H1 (cell line): Measurements from ENCODE around the gene ATP1A3. TPM values are rescaled to one million over a fixed set of nuclear protein-coding genes. Genes with fewer than 3 reads are reported as not detected.

Experiments used
- CTCF ChIA-PET: fragments of 300-600 bp; sonication (Branson Sonifier 250); formaldehyde crosslinking; loops from one replicate; lab custom pipeline; 2021; ENCODE audit not compliant: partially characterized antibody; lab: Charles Lee
- POLR2A ChIA-PET: fragments of 300-600 bp; sonication (Branson Sonifier 250); formaldehyde crosslinking; loops from one replicate; lab custom pipeline; 2021; ENCODE audit warnings: inconsistent platforms; ENCODE audit not compliant: partially characterized antibody; lab: Charles Lee
- DNase-seq, 2 experiments: peaks; one replicate each; pipeline versions ENCODE4 v3.0.0 to v3.0.0-alpha.2; 2010 to 2022; ENCODE audit warnings: low spot score in 2 of 2, low read depth in 1 of 2, mixed read lengths in 1 of 2
- FAIRE-seq: peaks from 2 replicates; lab custom pipeline; 2011; peaks lifted over from hg19 to GRCh38; lab: Jason Lieb, UNC
- H2AFZ ChIP-seq: 2 replicates; pipeline ENCODE4 v1.8.1; 2012; ENCODE audit warnings: low read length, inconsistent platforms
- H2AK5ac ChIP-seq: 2 replicates; pipeline ENCODE4 v1.6.1; 2013; ENCODE audit warnings: low read depth, low read length
- H2BK120ac ChIP-seq: replicated peaks from 2 replicates; pipeline ENCODE3; 2013; ENCODE audit warnings: low read depth, low read length, inconsistent platforms
- H2BK12ac ChIP-seq: 2 replicates; pipeline ENCODE4 v1.6.1; 2013; ENCODE audit warnings: low read depth, low read length
- H2BK15ac ChIP-seq: 2 replicates; pipeline ENCODE4 v1.6.1; 2013; ENCODE audit warnings: low read length
- H2BK20ac ChIP-seq: 2 replicates; pipeline ENCODE4 v1.6.1; 2013; ENCODE audit warnings: low read length
- H2BK5ac ChIP-seq: 2 replicates; pipeline ENCODE4 v1.6.1; 2013; ENCODE audit warnings: low read depth, low read length
- H3K14ac ChIP-seq: 2 replicates; pipeline ENCODE4 v1.6.1; 2013; ENCODE audit warnings: inconsistent platforms; ENCODE audit not compliant: insufficient read length
- H3K18ac ChIP-seq: 2 replicates; pipeline ENCODE4 v1.6.1; 2013; ENCODE audit warnings: low read length; ENCODE audit errors: extremely low read depth
- H3K23ac ChIP-seq: 2 replicates; pipeline ENCODE4 v1.6.1; 2013; ENCODE audit warnings: inconsistent platforms; ENCODE audit not compliant: insufficient read length
- H3K23me2 ChIP-seq: 2 replicates; pipeline ENCODE4 v1.6.1; 2013; ENCODE audit warnings: low read depth, low read length
- H3K27ac ChIP-seq: 2 replicates; pipeline ENCODE4 v1.6.1; 2011; ENCODE audit warnings: low read depth, low read length, inconsistent platforms
- H3K27me3 ChIP-seq, 4 experiments: replicated peaks in 1 of 4; 1 replicate in 1 of 4; 2 replicates in 3 of 4; pipeline versions ENCODE4 v1.6.1 to v1.8.1; 2011 to 2013; ENCODE audit warnings: low read length in 3 of 4, mild to moderate bottlenecking in 3 of 4, inconsistent platforms in 2 of 4, mixed read lengths in 2 of 4, moderate library complexity in 1 of 4; ENCODE audit not compliant: control insufficient read depth in 3 of 4, insufficient read depth in 3 of 4; ENCODE audit errors: extremely low read depth in 1 of 4
- H3K36me3 ChIP-seq, 4 experiments: 2 replicates each; pipeline versions ENCODE4 v1.6.1 to v1.8.1; 2011 to 2013; ENCODE audit warnings: mild to moderate bottlenecking in 4 of 4, low read length in 3 of 4, moderate library complexity in 2 of 4, control low read depth in 1 of 4, inconsistent platforms in 1 of 4; ENCODE audit not compliant: insufficient read depth in 4 of 4, control insufficient read depth in 2 of 4
- H3K4ac ChIP-seq: replicated peaks from 2 replicates; pipeline ENCODE3; 2013; ENCODE audit warnings: low read length, low read depth, mixed read lengths, inconsistent platforms; ENCODE audit not compliant: insufficient read length
- H3K4me1 ChIP-seq, 4 experiments: replicated peaks in 1 of 4; 1 replicate in 1 of 4; 2 replicates in 3 of 4; pipeline versions ENCODE4 v1.6.1 to v1.8.1; 2011 to 2013; ENCODE audit warnings: low read length in 3 of 4, inconsistent platforms in 2 of 4, mixed read lengths in 1 of 4; ENCODE audit not compliant: insufficient read depth in 4 of 4, control insufficient read depth in 3 of 4
- H3K4me2 ChIP-seq, 2 experiments: 2 replicates each; pipeline versions ENCODE4 v1.6.1 to v1.8.1; 2011 to 2013; ENCODE audit warnings: low read depth in 2 of 2, low read length in 2 of 2, control low read depth in 1 of 2, inconsistent platforms in 1 of 2, mild to moderate bottlenecking in 1 of 2; ENCODE audit not compliant: insufficient read depth in 1 of 2
- H3K4me3 ChIP-seq, 4 experiments: fragments of 200-600, 300-600 bp in 1 of 4; sonication (generic), shearing (Covaris generic), sonication (Bioruptor Twin) in 1 of 4; 2 replicates each; pipeline versions ENCODE4 v1.5.1 to v1.8.1; 2011 to 2016; ENCODE audit warnings: low read length in 4 of 4, low read depth in 3 of 4, control low read depth in 2 of 4, inconsistent platforms in 2 of 4, mild to moderate bottlenecking in 2 of 4, mixed read lengths in 1 of 4, moderate library complexity in 1 of 4; ENCODE audit not compliant: insufficient read depth in 2 of 4; ENCODE audit errors: extremely low read depth in 1 of 4
- H3K56ac ChIP-seq: replicated peaks from 2 replicates; pipeline ENCODE3; 2013; ENCODE audit warnings: low read depth, mild to moderate bottlenecking, mixed read lengths, low read length, inconsistent platforms; ENCODE audit not compliant: insufficient read length
- H3K79me1 ChIP-seq: 2 replicates; pipeline ENCODE4 v1.6.1; 2013; ENCODE audit warnings: low read depth, low read length, control low read depth
- H3K79me2 ChIP-seq, 2 experiments: 2 replicates each; pipeline versions ENCODE4 v1.6.1 to v1.8.1; 2012 to 2013; ENCODE audit warnings: low read length in 2 of 2, mild to moderate bottlenecking in 2 of 2, inconsistent platforms in 1 of 2; ENCODE audit not compliant: insufficient read depth in 2 of 2, control insufficient read depth in 1 of 2
- H3K9ac ChIP-seq, 4 experiments: replicated peaks in 1 of 4; 1 replicate in 1 of 4; 2 replicates in 3 of 4; pipeline versions ENCODE4 v1.6.1 to v1.8.1; 2011 to 2013; ENCODE audit warnings: low read depth in 3 of 4, low read length in 3 of 4, control low read depth in 2 of 4, mild to moderate bottlenecking in 2 of 4, moderate library complexity in 2 of 4, inconsistent platforms in 1 of 4; ENCODE audit errors: extremely low read depth in 1 of 4
- H3K9me3 ChIP-seq, 2 experiments: 2 replicates each; pipeline versions ENCODE4 v1.6.1 to v1.8.1; 2012 to 2013; ENCODE audit warnings: mild to moderate bottlenecking in 2 of 2, moderate library complexity in 2 of 2, control low read depth in 1 of 2, inconsistent platforms in 1 of 2, low read depth in 1 of 2, low read length in 1 of 2, mixed read lengths in 1 of 2; ENCODE audit not compliant: insufficient read depth in 2 of 2
- H4K20me1 ChIP-seq, 2 experiments: replicated peaks in 1 of 2; 2 replicates each; pipeline versions ENCODE3 to v1.8.1; 2011 to 2013; ENCODE audit warnings: inconsistent platforms in 2 of 2, low read length in 2 of 2, mild to moderate bottlenecking in 1 of 2; ENCODE audit not compliant: insufficient read depth in 2 of 2, control insufficient read depth in 1 of 2
- H4K5ac ChIP-seq: 2 replicates; pipeline ENCODE4 v1.6.1; 2013; ENCODE audit warnings: low read length, low read depth, mixed read lengths, inconsistent platforms; ENCODE audit not compliant: insufficient read length
- H4K8ac ChIP-seq: 2 replicates; pipeline ENCODE4 v1.8.0; 2013; ENCODE audit warnings: mild to moderate bottlenecking, moderate library complexity, low read length, inconsistent platforms; ENCODE audit not compliant: insufficient read depth; ENCODE audit errors: extremely low read depth
- H4K91ac ChIP-seq: replicated peaks from 2 replicates; pipeline ENCODE3; 2013; ENCODE audit warnings: low read length, mixed read lengths, inconsistent platforms; ENCODE audit not compliant: insufficient read length
- ASH2L ChIP-seq: fragments of 200-600, 300-600 bp; sonication (generic); IDR thresholded peaks from one replicate; pipeline ENCODE4 v1.7.1; 2017; ENCODE audit warnings: low read length
- BCL11A ChIP-seq, 2 experiments: IDR thresholded peaks; one replicate each; pipeline ENCODE4 v1.6.1; 2011; ENCODE audit warnings: low read depth in 2 of 2, low read length in 2 of 2, mild to moderate bottlenecking in 2 of 2
- CTBP2 ChIP-seq: IDR thresholded peaks from 2 replicates; pipeline ENCODE4 v1.7.0; 2011; ENCODE audit warnings: borderline replicate concordance, mild to moderate bottlenecking, moderate library complexity, mixed read lengths, low read length; ENCODE audit not compliant: insufficient read depth, insufficient read length
- FOSL1 ChIP-seq: IDR thresholded peaks from 2 replicates; pipeline ENCODE4 v1.6.1; 2011; ENCODE audit warnings: mild to moderate bottlenecking, low read depth, low read length, moderate library complexity; ENCODE audit not compliant: insufficient read depth
- KDM1A ChIP-seq: fragments of 200-600, 300-600 bp; sonication (generic); IDR thresholded peaks from 2 replicates; pipeline ENCODE4 v1.7.1; 2016; ENCODE audit warnings: mild to moderate bottlenecking, low read length, borderline replicate concordance
- RBBP5 ChIP-seq: IDR thresholded peaks from 2 replicates; pipeline ENCODE4 v1.7.1; 2012; ENCODE audit warnings: low read depth, mild to moderate bottlenecking, inconsistent platforms, low read length, moderate library complexity, borderline replicate concordance
- SIN3A ChIP-seq, 2 experiments: IDR thresholded peaks in 1 of 2; conservative IDR thresholded peaks in 1 of 2; 2 replicates each; pipeline ENCODE4 v1.6.1; 2011 to 2012; ENCODE audit warnings: low read length in 2 of 2, improper control_type of control experiment in 1 of 2, low read depth in 1 of 2, mild to moderate bottlenecking in 1 of 2
- TAF7 ChIP-seq: optimal IDR thresholded peaks from 2 replicates; pipeline ENCODE3; 2011; ENCODE audit warnings: low read depth, mild to moderate bottlenecking, inconsistent platforms, low read length, moderate library complexity, borderline replicate concordance
- WGBS, 2 experiments: shearing (Covaris generic) in 1 of 2; methylation state at CpG; one replicate each; pipeline versions ENCODE4 v1.1.6 to v1.1.7; 2013 to 2015; ENCODE audit warnings: low lambda C conversion rate in 2 of 2, mixed read lengths in 2 of 2, inconsistent platforms in 1 of 2, low coverage in 1 of 2, missing lambda C conversion rate in 1 of 2; ENCODE audit not compliant: insufficient replicate concordance in 2 of 2, insufficient coverage in 1 of 2, insufficient read length in 1 of 2; ENCODE audit errors: extremely low coverage in 1 of 2, missing lambda C conversion rate in 1 of 2; 5-methylcytosine and 5-hydroxymethylcytosine counted together
- polyA plus RNA-seq, 7 experiments: library from polyadenylated mRNA; depleted of rRNA in 3 of 7; stranded (reverse) in 5 of 7; unstranded in 2 of 7; fragments of >200 nt in 5 of 7; fragments of 200-250 nt in 2 of 7; gene quantifications; 1 replicate in 5 of 7; 2 replicates in 1 of 7; 4 replicates in 1 of 7; pipeline versions ENCODE4 v1.2.1 to v1.2.3, GENCODE V29; 2011 to 2013; ENCODE audit warnings: missing spikeins in 2 of 7, mixed read lengths in 2 of 7
- total RNA-seq: library from RNA; stranded (reverse); fragmentation: NEBNext Ultra II Directional; extraction: Animal tissue kit (Norgen Biotek cat#: 25700); gene quantifications from 2 replicates; pipeline ENCODE4 v1.2.1, GENCODE V29; 2021
- TF ChIP-seq, protein P1 (sequence below): IDR thresholded peaks from 2 replicates; pipeline ENCODE4 v1.6.1; 2012; ENCODE audit warnings: low read length, inconsistent platforms

The ATP1A3 gene
- total and polyA plus RNA-seq, 2 of the 8 experiments (the other 6 are each of a cell fraction or from before 2014, with no cell fraction given), result 11.1 to 41.2 TPM

- WGBS, 2 experiments, result 96% methylated on average over 6 of the region's 6 CpGs; no CpG with 5 or more reads in 1 of the 2 experiments
- FAIRE-seq, result no peak
Observed at GRCh38 chr19:42038666-42039065, 44.6 kb upstream of the ATP1A3 start.

More at GRCh38 chr19:42038666-42039065, 44.6 kb upstream of the ATP1A3 start:
- H3K14ac ChIP-seq, result no peak overlapping the region
- no peak overlapping the region for H3K9ac ChIP-seq
- no peak overlapping the region for H2BK5ac ChIP-seq
- H2BK12ac ChIP-seq, result no peak overlapping the region
- POLR2A ChIA-PET, result interaction anchor here (1.4 to 3.6 kb wide), 5 partner anchors 10 to 24 kb away, joined by 3 to 12 read pairs (median 7); no protein-coding TSS in a partner anchor
- H2BK20ac ChIP-seq, result no peak overlapping the region
- no peak overlapping the region for H2AK5ac ChIP-seq
- H3K9me3 ChIP-seq, result no peaks in the 10 kb centered on the region
- no peak overlapping the region for H4K5ac ChIP-seq
- H3K27ac ChIP-seq, result no peak overlapping the region
- no peaks in the 10 kb centered on the region for H3K79me2 ChIP-seq
- H3K4ac ChIP-seq, result no peak overlapping the region
- peaks cover 19 to 42% (median 30%) of the 10 kb centered on the region in 4 experiments; a peak in 6 of 8 replicates for H3K36me3 ChIP-seq
- no peaks in the 10 kb centered on the region; the same call in 1 of the 2 replicates for H3K79me1 ChIP-seq
- no peak overlapping the region for H2AFZ ChIP-seq
- no peak overlapping the region for H2BK120ac ChIP-seq
- CTCF ChIA-PET, result interaction anchor here (2.5 kb wide), 1 partner anchor 10 kb away, joined by 26 read pairs; no protein-coding TSS in a partner anchor
- H3K23ac ChIP-seq, result no peak overlapping the region
- no peak overlapping the region for H3K4me2 ChIP-seq
- no peak overlapping the region for H3K4me3 ChIP-seq
- peaks cover 0 to 6% of the 10 kb centered on the region in 2 experiments for H4K20me1 ChIP-seq
- no peak overlapping the region for H3K56ac ChIP-seq
- no peaks in the 10 kb centered on the region for H3K4me1 ChIP-seq
- no peak overlapping the region for H4K91ac ChIP-seq
- TF ChIP-seq BCL11A (IDR thresholded peaks at IDR 0.05; ENCODE audit: low read depth in 2 of 2, low read length in 2 of 2) (no peak), KDM1A (no peak), FOSL1 (no peak), RBBP5 (no peak), ASH2L (no peak), TAF7 (no peak), SIN3A (conservative IDR thresholded peaks at IDR 0.05 in 1 of 2, IDR thresholded peaks at IDR 0.05 in 1 of 2; ENCODE audit: low read depth in 1 of 2, low read length in 2 of 2) (no peak), CTBP2 (no peak)
- TF ChIP-seq, protein P1, sequence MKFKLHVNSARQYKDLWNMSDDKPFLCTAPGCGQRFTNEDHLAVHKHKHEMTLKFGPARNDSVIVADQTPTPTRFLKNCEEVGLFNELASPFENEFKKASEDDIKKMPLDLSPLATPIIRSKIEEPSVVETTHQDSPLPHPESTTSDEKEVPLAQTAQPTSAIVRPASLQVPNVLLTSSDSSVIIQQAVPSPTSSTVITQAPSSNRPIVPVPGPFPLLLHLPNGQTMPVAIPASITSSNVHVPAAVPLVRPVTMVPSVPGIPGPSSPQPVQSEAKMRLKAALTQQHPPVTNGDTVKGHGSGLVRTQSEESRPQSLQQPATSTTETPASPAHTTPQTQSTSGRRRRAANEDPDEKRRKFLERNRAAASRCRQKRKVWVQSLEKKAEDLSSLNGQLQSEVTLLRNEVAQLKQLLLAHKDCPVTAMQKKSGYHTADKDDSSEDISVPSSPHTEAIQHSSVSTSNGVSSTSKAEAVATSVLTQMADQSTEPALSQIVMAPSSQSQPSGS, result no peak
- H2BK15ac ChIP-seq, result no peak overlapping the region
- H3K27me3 ChIP-seq, result no peaks in the 10 kb centered on the region
- no peaks in the 10 kb centered on the region for H3K23me2 ChIP-seq
- no peak for DNase-seq
- no peak overlapping the region for H4K8ac ChIP-seq
- no peak overlapping the region for H3K18ac ChIP-seq
